Vagina (tissue), 2 donors: Measurements from ENCODE around the gene DAPK3.

Experiments
- POLR2A ChIP-seq, 2 donors: fragments of 450-650 bp; IDR thresholded peaks; one replicate each; pipeline ENCODE4 v1.6.1; 2017; ENCODE audit warnings: antibody characterized with exemption in 2 of 2, mild to moderate bottlenecking in 2 of 2, moderate library complexity in 2 of 2
- POLR2AphosphoS5 ChIP-seq, 2 donors: sonication (generic); formaldehyde crosslinking; IDR thresholded peaks; one replicate each; pipeline ENCODE4 v1.9.0; 2017; ENCODE audit warnings: antibody characterized with exemption in 2 of 2, mild to moderate bottlenecking in 2 of 2, low read depth in 1 of 2; ENCODE audit not compliant: insufficient read depth in 1 of 2
- TF ChIP-seq, protein P1 (sequence below), 3 experiments: fragments of 450-650 bp in 2 of 3; fragments of 200-600 bp in 1 of 3; sonication (generic) in 1 of 3; IDR thresholded peaks; one replicate each; pipeline ENCODE4 v1.5.1; 2017 to 2019; ENCODE audit warnings: antibody characterized with exemption in 3 of 3, mild to moderate bottlenecking in 2 of 3, moderate library complexity in 2 of 3

DNA sequence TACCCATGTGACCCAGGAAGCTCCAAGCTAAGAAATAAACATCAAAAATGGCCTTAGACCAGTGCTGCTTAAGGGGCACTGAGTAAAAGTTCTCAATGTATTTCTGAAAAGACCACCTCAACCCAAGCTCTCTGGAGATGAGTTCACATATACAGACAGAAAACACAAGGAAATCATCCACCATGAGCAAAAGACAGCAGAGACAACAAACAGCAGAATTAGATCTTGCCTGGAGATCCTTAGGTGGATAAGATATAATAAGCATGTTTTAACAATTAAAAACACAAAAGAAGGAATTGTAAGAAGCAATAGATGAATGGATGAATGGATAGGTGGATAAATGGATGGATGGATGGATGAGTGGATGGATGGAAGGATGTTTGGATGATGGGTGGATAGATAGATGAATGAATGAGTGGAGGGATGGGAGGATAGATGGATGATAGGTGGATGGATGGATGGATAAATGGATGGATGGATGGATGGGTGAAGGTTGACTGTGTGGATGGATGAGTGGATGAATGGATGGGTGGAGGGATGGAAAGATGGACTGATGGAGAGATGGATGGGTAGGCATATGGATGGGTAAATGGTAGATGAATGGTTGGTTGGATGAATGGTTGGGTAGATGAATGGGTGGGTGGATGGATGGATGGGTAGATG lies 47.7 kb downstream of the DAPK3 start:
- TF ChIP-seq, protein P1, sequence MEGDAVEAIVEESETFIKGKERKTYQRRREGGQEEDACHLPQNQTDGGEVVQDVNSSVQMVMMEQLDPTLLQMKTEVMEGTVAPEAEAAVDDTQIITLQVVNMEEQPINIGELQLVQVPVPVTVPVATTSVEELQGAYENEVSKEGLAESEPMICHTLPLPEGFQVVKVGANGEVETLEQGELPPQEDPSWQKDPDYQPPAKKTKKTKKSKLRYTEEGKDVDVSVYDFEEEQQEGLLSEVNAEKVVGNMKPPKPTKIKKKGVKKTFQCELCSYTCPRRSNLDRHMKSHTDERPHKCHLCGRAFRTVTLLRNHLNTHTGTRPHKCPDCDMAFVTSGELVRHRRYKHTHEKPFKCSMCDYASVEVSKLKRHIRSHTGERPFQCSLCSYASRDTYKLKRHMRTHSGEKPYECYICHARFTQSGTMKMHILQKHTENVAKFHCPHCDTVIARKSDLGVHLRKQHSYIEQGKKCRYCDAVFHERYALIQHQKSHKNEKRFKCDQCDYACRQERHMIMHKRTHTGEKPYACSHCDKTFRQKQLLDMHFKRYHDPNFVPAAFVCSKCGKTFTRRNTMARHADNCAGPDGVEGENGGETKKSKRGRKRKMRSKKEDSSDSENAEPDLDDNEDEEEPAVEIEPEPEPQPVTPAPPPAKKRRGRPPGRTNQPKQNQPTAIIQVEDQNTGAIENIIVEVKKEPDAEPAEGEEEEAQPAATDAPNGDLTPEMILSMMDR (IDR thresholded peaks at IDR 0.05) = no peak
- TF ChIP-seq POLR2A (IDR thresholded peaks at IDR 0.05) (no peak), POLR2AphosphoS5 (IDR thresholded peaks at IDR 0.05; ENCODE audit: insufficient read depth in 1 of 2, low read depth in 1 of 2) (no peak)
